Peyer's patch (tissue), 4 donors: ENCODE data around the gene TRIP11.

Source experiments
- CTCF ChIP-seq, 6 experiments: fragments of 450-650 bp in 4 of 6; fragments of 200-600 bp in 2 of 6; sonication (generic) in 1 of 6; IDR thresholded peaks; one replicate each; pipeline ENCODE4 v1.5.1; 2017 to 2019; ENCODE audit warnings: antibody characterized with exemption in 6 of 6, mild to moderate bottlenecking in 3 of 6, moderate library complexity in 1 of 6
- POLR2A ChIP-seq, 2 donors: fragments of 450-650 bp; IDR thresholded peaks; one replicate each; pipeline ENCODE4 v1.5.1; 2017; ENCODE audit warnings: antibody characterized with exemption in 2 of 2, mild to moderate bottlenecking in 2 of 2, moderate library complexity in 2 of 2

GRCh38 chr14:91961297-91962220 lies 78.3 kb downstream of the TRIP11 start:
- TF ChIP-seq CTCF (IDR thresholded peaks at IDR 0.05): no peak
- TF ChIP-seq POLR2A (IDR thresholded peaks at IDR 0.05): no peak
